GM12878 (cell line): Measurements from ENCODE around the gene UBE3B.

Experiments used
- BACH1 ChIP-seq: fragments of 450-650 bp; IDR thresholded peaks from 2 replicates; pipeline ENCODE4 v1.6.1; 2017; ENCODE audit warnings: mild to moderate bottlenecking, borderline replicate concordance
- BHLHE40 ChIP-seq, 2 experiments: fragments of 450-650 bp in 1 of 2; IDR thresholded peaks; 2 replicates each; pipeline ENCODE4 v1.6.1; 2011 to 2017; ENCODE audit warnings: low read depth in 2 of 2, borderline replicate concordance in 1 of 2, improper control_type of control experiment in 1 of 2, low read length in 1 of 2, mild to moderate bottlenecking in 1 of 2
- CREB1 ChIP-seq: IDR thresholded peaks from 2 replicates; pipeline ENCODE4 v1.6.1; 2012; ENCODE audit warnings: low read depth, mild to moderate bottlenecking, inconsistent platforms
- CTCF ChIP-seq, 3 experiments: IDR thresholded peaks in 2 of 3; conservative IDR thresholded peaks in 1 of 3; 2 replicates each; pipeline ENCODE4 v1.5.1; 2011; ENCODE audit warnings: low read depth in 3 of 3, low read length in 3 of 3, mild to moderate bottlenecking in 3 of 3, control low read depth in 2 of 3, moderate library complexity in 2 of 3, inconsistent platforms in 1 of 3, mixed read lengths in 1 of 3; ENCODE audit not compliant: control insufficient read depth in 2 of 3, insufficient read depth in 1 of 3; ENCODE audit errors: extremely low read depth in 1 of 3
- E2F4 ChIP-seq: IDR thresholded peaks from 2 replicates; pipeline ENCODE4 v1.6.1; 2012; ENCODE audit warnings: low read depth, low read length, improper control_type of control experiment
- EZH2 ChIP-seq: IDR thresholded peaks from 2 replicates; pipeline ENCODE4 v1.6.1; 2012; ENCODE audit warnings: low read depth, mild to moderate bottlenecking, control low read depth, inconsistent platforms, low read length, borderline replicate concordance; ENCODE audit not compliant: control insufficient read depth
- GATAD2B ChIP-seq: fragments of 450-650 bp; conservative IDR thresholded peaks from 2 replicates; pipeline ENCODE4 v1.6.1; 2017; ENCODE audit warnings: low read depth, mild to moderate bottlenecking, moderate library complexity
- JUND ChIP-seq: IDR thresholded peaks from 2 replicates; pipeline ENCODE4 v1.6.1; 2012; ENCODE audit warnings: low read depth, mild to moderate bottlenecking, low read length, improper control_type of control experiment, moderate library complexity
- MAX ChIP-seq: IDR thresholded peaks from 2 replicates; pipeline ENCODE4 v1.6.1; 2012; ENCODE audit warnings: low read depth, low read length, improper control_type of control experiment
- NR2C2 ChIP-seq: IDR thresholded peaks from 2 replicates; pipeline ENCODE4 v1.6.1; 2011; ENCODE audit warnings: borderline replicate concordance, low read depth; ENCODE audit not compliant: control insufficient read depth, insufficient read length
- POLR2A ChIP-seq: IDR thresholded peaks from 2 replicates; pipeline ENCODE4 v1.6.1; 2011; ENCODE audit warnings: low read depth, mild to moderate bottlenecking, low read length

- TF ChIP-seq GATAD2B (no peak), JUND (no peak), CTCF (IDR thresholded peaks at IDR 0.05 in 2 of 3, conservative IDR thresholded peaks at IDR 0.05 in 1 of 3; ENCODE audit: control insufficient read depth in 2 of 3, extremely low read depth in 1 of 3, insufficient read depth in 1 of 3, low read depth in 3 of 3, low read length in 3 of 3) (no peak), EZH2 (no peak), BHLHE40 (IDR thresholded peaks at IDR 0.05; ENCODE audit: borderline replicate concordance in 1 of 2, low read depth in 2 of 2, low read length in 1 of 2) (no peak), MAX (no peak), E2F4 (no peak), POLR2A (no peak), BACH1 (no peak), NR2C2 (no peak), CREB1 (no peak)
These were observed 18.6 kb upstream of the UBE3B start for GRCh38 chr12:109458771-109459208.
